ENCODE results near the gene DENND6A. TPM values are rescaled to one million over a fixed set of nuclear protein-coding genes. Genes with fewer than 3 reads are reported as not detected.
"Not testable (repeated sequence)": the region's sequence is repeated elsewhere in the genome, so short reads cannot be mapped to it uniquely, and the experiment has no call there.

Gene DENND6A
- polyA plus RNA-seq, 1 donor = 16.7 TPM

GRCh38 chr3:57644740-57645139 is 48.1 kb downstream of the DENND6A start:
- DNase-seq (ENCODE audit: low read depth) = no peak

GRCh38 chr3:57637391-57637790 is 55.5 kb downstream of the DENND6A start:
- DNase-seq (ENCODE audit: low read depth) = no peak

GRCh38 chr3:57634259-57634658 is 58.6 kb downstream of the DENND6A start:
- not testable (repeated sequence) for DNase-seq (ENCODE audit: low read depth)

GRCh38 chr3:57627976-57628375 is 64.9 kb downstream of the DENND6A start:
- DNase-seq (ENCODE audit: low read depth) = no peak

- DNase-seq (ENCODE audit: low read depth) = no peak
These were observed 68.1 kb downstream of the DENND6A start for GRCh38 chr3:57624801-57625200.

GRCh38 chr3:57622362-57622761 is 70.5 kb downstream of the DENND6A start:
- DNase-seq (ENCODE audit: low read depth) = no peak

- no peak for DNase-seq (ENCODE audit: low read depth)
These were observed 75.1 kb downstream of the DENND6A start for GRCh38 chr3:57617739-57618138.

GRCh38 chr3:57616233-57616632 is 76.6 kb downstream of the DENND6A start:
- no peak for DNase-seq (ENCODE audit: low read depth)

- DNase-seq (ENCODE audit: low read depth) = not testable (repeated sequence)
These were observed 81.0 kb downstream of the DENND6A start for GRCh38 chr3:57611870-57612269.

- DNase-seq (ENCODE audit: low read depth) = no peak
These were observed 87.2 kb downstream of the DENND6A start for GRCh38 chr3:57605683-57606082.

GRCh38 chr3:57604971-57605370 is 87.9 kb downstream of the DENND6A start:
- no peak for DNase-seq (ENCODE audit: low read depth)

GRCh38 chr3:57600195-57600594 is 92.7 kb downstream of the DENND6A start:
- DNase-seq (ENCODE audit: low read depth) = no peak

GRCh38 chr3:57598765-57599360 is 94.0 kb downstream of the DENND6A start:
- DNase-seq (ENCODE audit: low read depth) = no peak

GRCh38 chr3:57597127-57597923 is 95.6 kb downstream of the DENND6A start, which contains the start of gene ARF4:
ARF4 (minus strand) TSS chr3:57597344; CDS start chr3:57597140, 204 bp downstream.
- DNase-seq (ENCODE audit: low read depth) = peak; percentile 98

GRCh38 chr3:57596495-57597126 is 96.3 kb downstream of the DENND6A start:
- peak; percentile 24 for DNase-seq (ENCODE audit: low read depth)

- DNase-seq (ENCODE audit: low read depth) = no peak
These were observed 98.3 kb downstream of the DENND6A start for GRCh38 chr3:57594576-57594975.

GRCh38 chr3:57594144-57594543 is 98.7 kb downstream of the DENND6A start:
- no peak for DNase-seq (ENCODE audit: low read depth)

- DNase-seq (ENCODE audit: low read depth) = no peak
These were observed 100.6 kb downstream of the DENND6A start for GRCh38 chr3:57592306-57592705.

GRCh38 chr3:57587905-57588304 is 105.0 kb downstream of the DENND6A start:
- DNase-seq (ENCODE audit: low read depth) = no peak

- no peak for DNase-seq (ENCODE audit: low read depth)
These were observed 106.1 kb downstream of the DENND6A start for GRCh38 chr3:57586778-57587177.

- DNase-seq (ENCODE audit: low read depth) = no peak
These were observed 109.3 kb downstream of the DENND6A start for GRCh38 chr3:57583544-57583943.

- no peak for DNase-seq (ENCODE audit: low read depth)
These were observed 110.3 kb downstream of the DENND6A start for GRCh38 chr3:57582474-57583168.

Measured in forelimb muscle (tissue), 1 donor.